GM12864 (cell line): ENCODE results near the gene PVALEF.

Experiments used
- DNase-seq: peaks from one replicate; pipeline ENCODE4 v3.0.0-alpha.2; 2011; ENCODE audit warnings: low read depth
- H3K4me3 ChIP-seq: 2 replicates; pipeline ENCODE4 v1.5.1; 2011; ENCODE audit warnings: mild to moderate bottlenecking, low read depth, low read length, control low read depth
- TF ChIP-seq, protein P1 (sequence below): IDR thresholded peaks from 2 replicates; pipeline ENCODE4 v1.5.1; 2011; ENCODE audit warnings: low read depth, mild to moderate bottlenecking, moderate library complexity, low read length, control low read depth, inconsistent platforms; ENCODE audit errors: missing control alignments

The PVALEF gene

DNA sequence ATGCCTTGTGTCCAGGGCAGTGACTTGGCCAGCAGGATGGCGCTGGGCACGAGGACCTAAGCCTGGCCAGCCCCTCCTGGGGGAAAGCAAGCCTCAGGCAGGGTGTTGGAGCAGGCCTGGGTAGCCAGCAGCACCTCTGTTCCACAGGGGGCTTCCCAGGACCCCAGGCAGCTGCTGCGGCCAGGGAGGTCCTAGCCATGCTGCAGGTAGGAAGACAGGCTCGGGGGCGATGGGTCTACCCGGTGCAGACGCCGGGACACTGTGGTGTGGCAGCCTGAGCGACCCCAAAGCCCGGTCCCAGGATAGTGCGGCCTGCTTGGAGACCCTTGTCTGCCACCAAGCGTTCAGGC is 23.2 kb downstream of the PVALEF start:
- DNase-seq: no peak
- no peak overlapping the region for H3K4me3 ChIP-seq
- TF ChIP-seq, protein P1, sequence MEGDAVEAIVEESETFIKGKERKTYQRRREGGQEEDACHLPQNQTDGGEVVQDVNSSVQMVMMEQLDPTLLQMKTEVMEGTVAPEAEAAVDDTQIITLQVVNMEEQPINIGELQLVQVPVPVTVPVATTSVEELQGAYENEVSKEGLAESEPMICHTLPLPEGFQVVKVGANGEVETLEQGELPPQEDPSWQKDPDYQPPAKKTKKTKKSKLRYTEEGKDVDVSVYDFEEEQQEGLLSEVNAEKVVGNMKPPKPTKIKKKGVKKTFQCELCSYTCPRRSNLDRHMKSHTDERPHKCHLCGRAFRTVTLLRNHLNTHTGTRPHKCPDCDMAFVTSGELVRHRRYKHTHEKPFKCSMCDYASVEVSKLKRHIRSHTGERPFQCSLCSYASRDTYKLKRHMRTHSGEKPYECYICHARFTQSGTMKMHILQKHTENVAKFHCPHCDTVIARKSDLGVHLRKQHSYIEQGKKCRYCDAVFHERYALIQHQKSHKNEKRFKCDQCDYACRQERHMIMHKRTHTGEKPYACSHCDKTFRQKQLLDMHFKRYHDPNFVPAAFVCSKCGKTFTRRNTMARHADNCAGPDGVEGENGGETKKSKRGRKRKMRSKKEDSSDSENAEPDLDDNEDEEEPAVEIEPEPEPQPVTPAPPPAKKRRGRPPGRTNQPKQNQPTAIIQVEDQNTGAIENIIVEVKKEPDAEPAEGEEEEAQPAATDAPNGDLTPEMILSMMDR: no peak

- TF ChIP-seq, protein P1: no peak
- no peak for DNase-seq
- H3K4me3 ChIP-seq: no peak overlapping the region
Measured at GRCh38 chr17:81189016-81189415, 23.7 kb downstream of the PVALEF start.

DNA sequence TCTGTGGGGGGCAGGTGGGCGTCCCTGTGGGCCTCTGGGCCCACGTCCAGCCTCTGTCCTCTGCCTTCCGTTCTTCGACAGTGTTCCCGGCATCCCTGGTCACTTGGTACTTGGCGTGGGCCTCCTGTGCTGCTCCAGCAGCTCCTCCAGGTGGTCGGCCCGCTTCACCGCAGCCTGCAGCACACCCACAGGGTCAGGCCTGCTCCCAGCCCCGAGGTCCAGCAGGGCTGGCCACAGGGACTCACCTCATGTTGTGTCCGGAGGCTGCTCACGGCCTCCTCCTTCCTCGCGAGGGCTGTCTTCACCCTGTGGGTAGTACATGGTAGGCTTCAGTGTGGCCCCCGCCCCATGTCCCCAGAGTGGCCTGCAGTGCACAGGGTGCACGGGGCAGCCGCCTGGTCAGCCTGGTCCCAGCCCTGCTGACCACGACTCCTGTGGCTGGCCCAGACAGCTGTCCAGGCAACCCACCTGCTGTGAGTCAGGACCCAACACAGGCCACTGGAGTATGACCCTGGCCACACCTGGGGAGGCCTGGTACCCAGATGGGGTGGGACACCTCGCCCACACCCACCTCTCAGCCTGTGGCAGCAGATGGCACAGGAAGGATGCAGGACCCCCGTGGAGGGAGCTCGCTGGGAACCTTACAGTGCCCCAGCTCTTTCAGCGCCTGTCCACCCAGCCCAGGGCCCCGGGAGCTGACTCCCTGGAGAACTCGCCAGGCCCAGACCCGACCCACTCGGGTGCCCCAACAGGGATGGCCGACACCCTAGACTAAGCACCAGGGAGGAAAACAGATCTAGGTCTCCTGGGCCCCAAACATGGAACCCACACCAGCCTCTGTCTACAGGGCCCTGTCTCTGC is 24.6 kb downstream of the PVALEF start:
- DNase-seq: no peak
- TF ChIP-seq, protein P1: no peak
- H3K4me3 ChIP-seq: no peak overlapping the region

DNA sequence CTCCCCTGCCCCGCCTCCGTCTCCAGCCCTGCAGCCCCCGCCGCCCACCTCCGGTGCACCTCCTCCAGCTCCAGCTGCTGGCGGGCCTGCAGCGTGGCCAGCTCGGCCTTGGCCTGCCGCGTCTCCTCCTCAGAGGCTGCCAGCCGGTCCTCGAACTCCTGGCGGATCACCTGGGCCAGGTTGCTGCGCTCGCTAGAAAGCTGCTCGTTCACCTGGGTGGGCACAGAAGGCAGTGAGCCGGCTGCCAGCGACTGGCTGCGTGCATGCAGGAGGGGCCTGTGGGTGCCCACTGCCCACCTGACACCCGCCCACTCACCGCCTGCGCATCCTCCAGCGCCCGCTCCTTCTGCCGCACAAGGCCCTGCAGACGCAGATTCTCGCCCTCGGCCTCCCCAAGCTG is 25.3 kb downstream of the PVALEF start:
- no peak for DNase-seq
- TF ChIP-seq, protein P1: no peak
- H3K4me3 ChIP-seq: no peak overlapping the region

DNA sequence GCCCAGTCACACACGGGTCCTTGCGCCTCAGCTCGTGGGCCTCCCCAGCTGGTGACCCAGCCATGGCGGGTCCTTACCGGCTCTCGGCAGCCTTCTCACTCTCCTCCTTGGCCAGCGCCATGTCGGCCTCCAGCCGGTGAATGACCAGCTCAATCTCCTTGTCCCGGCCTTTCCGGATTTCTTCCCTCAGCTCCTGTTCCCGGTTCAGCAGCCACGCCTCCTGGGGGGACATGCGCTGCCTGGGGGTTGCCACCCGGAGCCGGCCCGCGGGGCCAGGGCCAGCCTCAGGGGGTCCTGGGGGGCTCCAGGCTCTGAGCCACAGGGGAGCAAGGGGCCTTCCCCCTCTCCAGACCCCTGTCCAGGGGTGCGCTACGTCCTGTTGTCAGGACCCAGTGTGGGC is 25.8 kb downstream of the PVALEF start:
- no peak overlapping the region for H3K4me3 ChIP-seq
- TF ChIP-seq, protein P1: no peak
- DNase-seq: no peak

- DNase-seq: no peak
- TF ChIP-seq, protein P1: no peak
Measured at GRCh38 chr17:81191646-81192045, 26.3 kb downstream of the PVALEF start.

More at GRCh38 chr17:81191646-81192045, 26.3 kb downstream of the PVALEF start:
- H3K4me3 ChIP-seq: no peak overlapping the region
